ENCODE results near the gene PRSS53. TPM values are rescaled to one million over a fixed set of nuclear protein-coding genes. Genes with fewer than 3 reads are reported as not detected.

Gene PRSS53
- total RNA-seq, 1 donor from 2014 or later, result 7.0 TPM

DNA sequence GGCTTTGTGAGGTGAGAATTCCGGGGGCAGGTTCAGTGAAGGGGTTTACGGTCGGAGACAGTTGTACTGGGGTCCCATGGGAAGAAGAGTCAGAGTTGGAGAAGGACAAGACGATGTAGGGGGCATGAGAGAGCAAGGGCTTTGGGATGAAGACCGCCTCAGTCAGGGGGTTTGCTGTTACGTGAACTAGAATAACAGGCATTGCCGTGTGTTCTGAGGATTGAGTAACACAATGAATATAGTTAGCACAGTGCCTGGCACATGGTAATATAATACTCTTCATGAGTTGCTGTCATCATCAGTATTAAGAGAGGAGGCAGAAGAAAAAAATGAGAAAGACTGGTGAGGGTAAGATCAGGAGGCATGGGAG is 13.9 kb downstream of the PRSS53 start:
- H3K4me3 Mint-ChIP-seq (ENCODE audit: unreplicated experiment), result peak overlapping the region; percentile 99
- peaks cover 28% of the 10 kb centered on the region for H3K4me1 Mint-ChIP-seq (ENCODE audit: low read depth)
- TF ChIP-seq, protein P1, sequence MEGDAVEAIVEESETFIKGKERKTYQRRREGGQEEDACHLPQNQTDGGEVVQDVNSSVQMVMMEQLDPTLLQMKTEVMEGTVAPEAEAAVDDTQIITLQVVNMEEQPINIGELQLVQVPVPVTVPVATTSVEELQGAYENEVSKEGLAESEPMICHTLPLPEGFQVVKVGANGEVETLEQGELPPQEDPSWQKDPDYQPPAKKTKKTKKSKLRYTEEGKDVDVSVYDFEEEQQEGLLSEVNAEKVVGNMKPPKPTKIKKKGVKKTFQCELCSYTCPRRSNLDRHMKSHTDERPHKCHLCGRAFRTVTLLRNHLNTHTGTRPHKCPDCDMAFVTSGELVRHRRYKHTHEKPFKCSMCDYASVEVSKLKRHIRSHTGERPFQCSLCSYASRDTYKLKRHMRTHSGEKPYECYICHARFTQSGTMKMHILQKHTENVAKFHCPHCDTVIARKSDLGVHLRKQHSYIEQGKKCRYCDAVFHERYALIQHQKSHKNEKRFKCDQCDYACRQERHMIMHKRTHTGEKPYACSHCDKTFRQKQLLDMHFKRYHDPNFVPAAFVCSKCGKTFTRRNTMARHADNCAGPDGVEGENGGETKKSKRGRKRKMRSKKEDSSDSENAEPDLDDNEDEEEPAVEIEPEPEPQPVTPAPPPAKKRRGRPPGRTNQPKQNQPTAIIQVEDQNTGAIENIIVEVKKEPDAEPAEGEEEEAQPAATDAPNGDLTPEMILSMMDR (IDR thresholded peaks at IDR 0.05), result no peak
- H3K36me3 Mint-ChIP-seq (ENCODE audit: low read depth), result peaks cover 13% of the 10 kb centered on the region
- peak overlapping the region; percentile 97 for H3K27ac Mint-ChIP-seq (ENCODE audit: unreplicated experiment)
- H3K9me3 Mint-ChIP-seq (ENCODE audit: low read depth), result no peaks in the 10 kb centered on the region
- DNase-seq (ENCODE audit: low spot score), result no peak
- no peaks in the 10 kb centered on the region for H3K27me3 Mint-ChIP-seq (ENCODE audit: low read depth)

DNA sequence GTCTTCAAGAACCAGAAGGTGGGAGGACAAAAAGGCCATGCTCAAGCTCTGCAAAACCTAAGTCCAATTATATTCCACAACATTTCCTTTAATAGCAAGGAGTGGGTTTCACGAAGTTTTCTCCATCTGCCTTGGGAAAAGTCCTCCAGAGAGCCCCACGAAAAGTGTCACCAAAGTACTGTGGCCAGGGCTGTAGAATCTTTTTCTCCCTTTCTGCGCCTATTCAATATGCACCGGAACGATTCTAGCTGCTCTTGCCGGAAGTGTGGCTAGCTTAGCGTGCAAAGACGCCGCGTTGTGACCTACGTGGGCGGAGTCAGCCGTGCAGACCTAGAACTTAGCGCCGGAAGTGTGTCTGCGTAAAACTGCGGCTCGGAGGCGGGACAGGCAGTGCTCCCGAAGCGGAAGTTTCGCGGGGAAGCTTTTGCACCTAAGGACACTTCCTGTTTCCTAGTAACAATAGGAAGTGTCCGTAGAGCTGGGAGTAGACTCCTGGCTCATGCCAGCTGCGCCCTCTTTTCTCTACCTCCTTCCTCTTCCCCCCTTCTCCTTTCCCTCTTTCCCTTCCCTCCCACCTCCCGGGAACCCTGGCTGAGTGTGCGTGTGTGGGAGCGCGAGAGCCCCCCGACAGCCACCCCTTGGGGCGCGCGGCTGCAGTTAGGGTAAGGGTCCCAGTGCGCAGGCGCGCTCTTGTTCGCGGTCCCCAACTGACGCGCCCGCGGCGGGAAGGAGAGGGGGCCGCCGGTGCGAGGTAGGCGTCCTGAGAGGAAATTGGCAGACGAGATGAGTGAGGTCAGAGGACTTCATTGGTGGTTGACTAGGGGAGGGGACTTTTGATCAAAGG is 14.6 kb downstream of the PRSS53 start, which contains the start of the genes ZNF646 and ZNF668:
ZNF646 (plus strand) TSS at position 453 of the 844 bp plus-strand sequence. CDS start 1,903 bp downstream, outside the sequence.
ZNF668 (minus strand) TSS at position 271 of the 844 bp plus-strand sequence. CDS start 9,781 bp downstream, outside the sequence.
- peak within 1 kb of the TSS; percentile 98 for H3K27ac Mint-ChIP-seq (ENCODE audit: unreplicated experiment)
- peak within 1 kb of the TSS; percentile 99 for H3K4me3 Mint-ChIP-seq (ENCODE audit: unreplicated experiment)
- H3K27me3 Mint-ChIP-seq (ENCODE audit: low read depth), result no peaks in the 10 kb centered on the region
- peak; percentile 99 for DNase-seq (ENCODE audit: low spot score)
- H3K4me1 Mint-ChIP-seq (ENCODE audit: low read depth), result peaks cover 28% of the 10 kb centered on the region
- TF ChIP-seq, protein P1 (IDR thresholded peaks at IDR 0.05), result peak; percentile 9
- no peaks in the 10 kb centered on the region for H3K9me3 Mint-ChIP-seq (ENCODE audit: low read depth)
- peaks cover 11% of the 10 kb centered on the region for H3K36me3 Mint-ChIP-seq (ENCODE audit: low read depth)

DNA sequence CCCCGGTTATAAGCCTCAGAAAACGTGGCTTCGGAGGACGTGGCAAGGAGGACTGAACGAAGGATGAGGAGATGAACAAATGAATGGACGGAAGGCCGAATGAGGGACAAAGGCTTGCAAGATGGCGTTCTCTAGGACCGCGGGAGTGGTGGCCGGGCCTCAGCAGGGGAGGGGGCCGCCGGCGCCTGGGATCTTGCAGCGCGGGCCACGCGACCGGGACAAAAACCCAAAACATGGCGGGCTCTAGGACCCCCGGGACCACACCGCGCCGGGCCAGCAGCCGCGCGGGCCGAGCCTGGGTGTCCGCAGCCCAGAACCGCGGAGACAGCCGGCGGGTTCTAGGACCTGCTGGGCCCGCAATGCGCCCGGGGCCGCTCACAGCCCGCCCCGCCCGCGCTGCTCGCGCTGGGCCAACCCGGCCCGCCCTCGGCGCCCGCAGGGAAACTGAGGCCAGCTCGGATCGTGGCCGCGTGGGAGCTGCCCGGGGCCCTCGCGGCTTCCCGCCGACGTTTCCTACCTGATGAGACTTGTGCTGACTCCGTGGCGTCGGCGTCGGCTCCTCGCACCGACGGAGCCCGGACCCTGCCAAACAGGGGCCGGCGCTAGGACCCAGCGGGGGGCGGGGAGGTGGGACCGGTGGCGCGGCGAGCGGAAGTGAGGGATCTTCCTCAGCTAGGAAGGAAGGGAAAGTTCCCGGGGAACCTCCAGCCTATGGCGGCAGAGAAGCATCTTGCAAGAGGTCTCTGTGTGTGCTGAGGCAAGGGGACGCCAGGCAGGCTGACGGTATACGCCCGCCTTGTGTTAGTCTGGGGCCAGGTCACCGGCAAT is 15.4 kb downstream of the PRSS53 start:
- H3K27ac Mint-ChIP-seq (ENCODE audit: unreplicated experiment), result peak overlapping the region; percentile 98
- no peaks in the 10 kb centered on the region for H3K9me3 Mint-ChIP-seq (ENCODE audit: low read depth)
- H3K36me3 Mint-ChIP-seq (ENCODE audit: low read depth), result peaks cover 5% of the 10 kb centered on the region
- TF ChIP-seq, protein P1 (IDR thresholded peaks at IDR 0.05), result no peak
- peaks cover 28% of the 10 kb centered on the region for H3K4me1 Mint-ChIP-seq (ENCODE audit: low read depth)
- peak; percentile 95 for DNase-seq (ENCODE audit: low spot score)
- H3K4me3 Mint-ChIP-seq (ENCODE audit: unreplicated experiment), result peak overlapping the region; percentile 99
- H3K27me3 Mint-ChIP-seq (ENCODE audit: low read depth), result no peaks in the 10 kb centered on the region

DNA sequence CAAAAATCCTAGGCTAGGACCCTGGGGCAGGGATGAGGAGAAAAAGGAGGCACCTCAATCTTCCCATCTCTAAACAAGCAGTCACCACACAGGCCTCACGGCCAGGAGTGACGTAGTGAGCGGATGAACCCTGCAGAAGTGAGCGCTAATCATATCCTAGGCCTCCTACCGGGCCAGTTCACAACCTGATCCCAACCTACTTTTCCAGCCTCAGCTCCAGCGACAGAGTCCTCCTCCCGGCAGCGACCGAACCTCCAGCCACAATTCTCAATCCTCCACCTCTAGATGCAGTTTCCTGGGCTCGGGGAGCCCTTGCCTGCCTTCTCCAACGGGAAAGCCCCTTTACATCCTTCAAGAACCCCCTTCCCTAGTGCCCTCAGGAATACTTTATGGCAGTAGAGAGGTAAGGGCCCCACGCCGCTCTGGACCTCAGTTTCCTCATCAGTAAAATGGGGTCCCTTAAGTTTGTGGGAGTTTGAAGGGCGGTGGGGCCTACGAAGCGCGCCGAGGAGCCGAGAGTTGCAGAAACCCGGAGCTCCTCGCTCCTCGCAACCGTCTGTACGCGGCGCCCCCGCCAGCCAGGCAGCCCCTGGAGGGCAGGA is 16.1 kb downstream of the PRSS53 start:
- Mint-ChIP-seq H3K9me3 (ENCODE audit: low read depth) (no peaks in the 10 kb centered on the region), H3K36me3 (ENCODE audit: low read depth) (peaks cover under 1% of the 10 kb centered on the region), H3K27ac (ENCODE audit: unreplicated experiment) (peak overlapping the region; percentile 98), H3K27me3 (ENCODE audit: low read depth) (no peaks in the 10 kb centered on the region), H3K4me1 (ENCODE audit: low read depth) (peaks cover 28% of the 10 kb centered on the region), H3K4me3 (ENCODE audit: unreplicated experiment) (peak overlapping the region; percentile 99)
- DNase-seq (ENCODE audit: low spot score), result no peak
- TF ChIP-seq, protein P1 (IDR thresholded peaks at IDR 0.05), result no peak

DNA sequence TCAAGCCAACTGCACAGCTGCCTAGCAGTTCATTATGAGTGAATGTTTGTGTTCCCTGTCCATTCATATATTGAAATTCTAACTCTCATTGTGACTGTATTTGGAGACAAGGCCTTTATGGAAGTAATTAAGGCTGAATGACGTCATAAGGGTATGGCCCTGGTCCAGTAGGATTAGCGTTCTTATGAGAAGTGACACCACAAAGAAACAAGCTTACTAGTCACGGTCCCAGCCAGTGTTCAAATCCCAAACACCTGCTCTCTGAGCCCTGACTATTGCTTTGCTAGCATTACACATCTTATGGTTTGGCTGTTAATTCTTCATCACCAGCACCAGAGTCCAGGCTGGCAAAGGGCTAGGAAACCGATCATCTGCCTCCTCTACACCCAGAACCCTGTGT is 16.9 kb downstream of the PRSS53 start:
- H3K9me3 Mint-ChIP-seq (ENCODE audit: low read depth), result no peaks in the 10 kb centered on the region
- no peaks in the 10 kb centered on the region for H3K27me3 Mint-ChIP-seq (ENCODE audit: low read depth)
- TF ChIP-seq, protein P1 (IDR thresholded peaks at IDR 0.05), result no peak
- peaks cover 28% of the 10 kb centered on the region for H3K4me1 Mint-ChIP-seq (ENCODE audit: low read depth)
- H3K27ac Mint-ChIP-seq (ENCODE audit: unreplicated experiment), result peak overlapping the region; percentile 98
- no peaks in the 10 kb centered on the region for H3K36me3 Mint-ChIP-seq (ENCODE audit: low read depth)
- DNase-seq (ENCODE audit: low spot score), result no peak
- H3K4me3 Mint-ChIP-seq (ENCODE audit: unreplicated experiment), result peak overlapping the region; percentile 99
